Immature natural killer cell (primary cell): Measurements from ENCODE around the gene KCNH2. TPM values are rescaled to one million over a fixed set of nuclear protein-coding genes. Genes with fewer than 3 reads are reported as not detected.

Source experiments
- DNase-seq, 3 donors: peaks; one replicate each; pipeline ENCODE4 v3.0.0; 2022; ENCODE audit warnings: mixed read lengths in 1 of 3
- H3K27ac Mint-ChIP-seq, 6 donors: one replicate each; pipeline ENCODE4 v1.8.0; 2020; ENCODE audit warnings: mixed read lengths in 6 of 6, mild to moderate bottlenecking in 5 of 6, inconsistent platforms in 4 of 6, moderate library complexity in 3 of 6
- H3K27me3 Mint-ChIP-seq, 3 donors: one replicate each; pipeline ENCODE4 v1.8.0; 2020 to 2021; ENCODE audit warnings: low read depth in 3 of 3, mild to moderate bottlenecking in 3 of 3, mixed read lengths in 3 of 3, moderate library complexity in 3 of 3, inconsistent platforms in 1 of 3
- H3K36me3 Mint-ChIP-seq, 3 donors: one replicate each; pipeline ENCODE4 v1.8.0; 2020; ENCODE audit warnings: mixed read lengths in 3 of 3, inconsistent platforms in 2 of 3, mild to moderate bottlenecking in 2 of 3
- H3K4me1 Mint-ChIP-seq, 2 donors: one replicate each; pipeline ENCODE4 v1.8.0; 2020; ENCODE audit warnings: inconsistent platforms in 2 of 2, mild to moderate bottlenecking in 2 of 2, mixed read lengths in 2 of 2, moderate library complexity in 1 of 2
- H3K4me3 Mint-ChIP-seq, 5 donors: one replicate each; pipeline ENCODE4 v1.8.0; 2020; ENCODE audit warnings: mild to moderate bottlenecking in 5 of 5, mixed read lengths in 5 of 5, inconsistent platforms in 3 of 5, moderate library complexity in 3 of 5
- H3K9me3 Mint-ChIP-seq, 6 donors: one replicate each; pipeline ENCODE4 v1.8.0; 2020; ENCODE audit warnings: mild to moderate bottlenecking in 6 of 6, mixed read lengths in 6 of 6, inconsistent platforms in 4 of 6, moderate library complexity in 3 of 6
- polyA plus RNA-seq, 3 donors: library from polyadenylated mRNA; unstranded; fragments of 300-500 nt; fragmentation: Illumina TruSeq; gene quantifications; one replicate each; pipeline ENCODE4 v1.2.3, GENCODE V29; 2021

The KCNH2 gene
- polyA plus RNA-seq, 3 donors from 2014 or later = not detected

- DNase-seq = no peak
- Mint-ChIP-seq H3K27ac (no peak overlapping the region), H3K4me3 (no peak overlapping the region), H3K36me3 (no peaks in the 10 kb centered on the region), H3K27me3 (peaks cover 6 to 13% (median 8%) of the 10 kb centered on the region in 3 donors), H3K9me3 (no peaks in the 10 kb centered on the region), H3K4me1 (no peaks in the 10 kb centered on the region)
These were observed 14.2 kb downstream of the KCNH2 start for GRCh38 chr7:150963707-150964559.

GRCh38 chr7:150962553-150963399 lies 15.3 kb downstream of the KCNH2 start:
- H3K4me3 Mint-ChIP-seq = no peak overlapping the region
- no peaks in the 10 kb centered on the region for H3K36me3 Mint-ChIP-seq
- H3K27me3 Mint-ChIP-seq = peaks cover 10 to 13% (median 12%) of the 10 kb centered on the region in 3 donors
- H3K27ac Mint-ChIP-seq = no peak overlapping the region
- no peaks in the 10 kb centered on the region for H3K9me3 Mint-ChIP-seq
- no peaks in the 10 kb centered on the region for H3K4me1 Mint-ChIP-seq
- DNase-seq = peak; percentile 38 to 57 (median 47)

- Mint-ChIP-seq H3K27me3 (peaks cover 10 to 15% (median 12%) of the 10 kb centered on the region in 3 donors), H3K9me3 (no peaks in the 10 kb centered on the region), H3K36me3 (no peaks in the 10 kb centered on the region), H3K4me1 (no peaks in the 10 kb centered on the region), H3K4me3 (no peak overlapping the region), H3K27ac (no peak overlapping the region)
- DNase-seq = no peak
These were observed 15.9 kb downstream of the KCNH2 start for GRCh38 chr7:150962290-150962552.

GRCh38 chr7:150961510-150962289 lies 16.4 kb downstream of the KCNH2 start:
- no peaks in the 10 kb centered on the region for H3K4me1 Mint-ChIP-seq
- no peaks in the 10 kb centered on the region for H3K36me3 Mint-ChIP-seq
- no peaks in the 10 kb centered on the region for H3K9me3 Mint-ChIP-seq
- no peak for DNase-seq
- no peak overlapping the region for H3K27ac Mint-ChIP-seq
- peaks cover 12 to 15% (median 12%) of the 10 kb centered on the region in 3 donors for H3K27me3 Mint-ChIP-seq
- H3K4me3 Mint-ChIP-seq = no peak overlapping the region

GRCh38 chr7:150959739-150960734 lies 18.1 kb downstream of the KCNH2 start:
- H3K27me3 Mint-ChIP-seq = peaks cover 12 to 15% (median 14%) of the 10 kb centered on the region in 3 donors
- no peak for DNase-seq
- H3K4me3 Mint-ChIP-seq = no peak overlapping the region
- H3K36me3 Mint-ChIP-seq = no peaks in the 10 kb centered on the region
- H3K27ac Mint-ChIP-seq = no peak overlapping the region
- H3K4me1 Mint-ChIP-seq = no peaks in the 10 kb centered on the region
- H3K9me3 Mint-ChIP-seq = no peaks in the 10 kb centered on the region

- Mint-ChIP-seq H3K4me3 (no peak overlapping the region), H3K9me3 (no peaks in the 10 kb centered on the region), H3K4me1 (no peaks in the 10 kb centered on the region), H3K36me3 (no peaks in the 10 kb centered on the region), H3K27me3 (peaks cover 13 to 15% (median 14%) of the 10 kb centered on the region in 3 donors), H3K27ac (no peak overlapping the region)
- no peak for DNase-seq
These were observed 19.0 kb downstream of the KCNH2 start for GRCh38 chr7:150959081-150959480.

GRCh38 chr7:150958597-150958996 lies 19.5 kb downstream of the KCNH2 start:
- H3K4me3 Mint-ChIP-seq = no peak overlapping the region
- H3K36me3 Mint-ChIP-seq = no peaks in the 10 kb centered on the region
- H3K27ac Mint-ChIP-seq = no peak overlapping the region
- H3K4me1 Mint-ChIP-seq = no peaks in the 10 kb centered on the region
- no peak for DNase-seq
- no peaks in the 10 kb centered on the region for H3K9me3 Mint-ChIP-seq
- peaks cover 13 to 16% (median 14%) of the 10 kb centered on the region in 3 donors for H3K27me3 Mint-ChIP-seq

- no peaks in the 10 kb centered on the region for H3K4me1 Mint-ChIP-seq
- H3K4me3 Mint-ChIP-seq = no peak overlapping the region
- DNase-seq = no peak
- no peaks in the 10 kb centered on the region for H3K9me3 Mint-ChIP-seq
- no peaks in the 10 kb centered on the region for H3K36me3 Mint-ChIP-seq
- H3K27ac Mint-ChIP-seq = no peak overlapping the region
- H3K27me3 Mint-ChIP-seq = peaks cover 13 to 16% (median 16%) of the 10 kb centered on the region in 3 donors
These were observed 20.0 kb downstream of the KCNH2 start for GRCh38 chr7:150958062-150958552.

GRCh38 chr7:150957133-150958020 lies 20.7 kb downstream of the KCNH2 start:
- Mint-ChIP-seq H3K27ac (no peak overlapping the region), H3K4me3 (no peak overlapping the region)

GRCh38 chr7:150956395-150957132 lies 21.6 kb downstream of the KCNH2 start:
- H3K27me3 Mint-ChIP-seq = peaks cover 11 to 16% (median 12%) of the 10 kb centered on the region in 3 donors
- no peaks in the 10 kb centered on the region for H3K36me3 Mint-ChIP-seq
- H3K4me1 Mint-ChIP-seq = no peaks in the 10 kb centered on the region
- no peak for DNase-seq
- no peaks in the 10 kb centered on the region for H3K9me3 Mint-ChIP-seq
- H3K4me3 Mint-ChIP-seq = no peak overlapping the region
- H3K27ac Mint-ChIP-seq = no peak overlapping the region

More at GRCh38 chr7:150957133-150958020, 20.7 kb downstream of the KCNH2 start:
- Mint-ChIP-seq H3K4me1 (no peaks in the 10 kb centered on the region), H3K36me3 (no peaks in the 10 kb centered on the region), H3K9me3 (no peaks in the 10 kb centered on the region), H3K27me3 (peaks cover 12 to 16% (median 13%) of the 10 kb centered on the region in 3 donors)
- no peak for DNase-seq

GRCh38 chr7:150955519-150956394 lies 22.4 kb downstream of the KCNH2 start:
- DNase-seq = no peak
- Mint-ChIP-seq H3K27me3 (peaks cover 11 to 16% (median 11%) of the 10 kb centered on the region in 3 donors), H3K4me3 (no peak overlapping the region), H3K4me1 (no peaks in the 10 kb centered on the region), H3K27ac (no peak overlapping the region), H3K9me3 (no peaks in the 10 kb centered on the region), H3K36me3 (no peaks in the 10 kb centered on the region)
